ENCODE data around the gene COQ10A. TPM values are rescaled to one million over a fixed set of nuclear protein-coding genes. Genes with fewer than 3 reads are reported as not detected.

Gene COQ10A
- total RNA-seq, 4 donors from 2014 or later = 17.7 to 90.1 (median 54.5) TPM

- no peaks in the 10 kb centered on the region for H3K27me3 ChIP-seq
- intact Hi-C loops (cut with DNase I; ENCODE audit: low total_unique reads) = loop anchor here (1.0 to 2.0 kb wide), 2 partner anchors 32 to 65 kb away; partner anchors contain the start of gene NABP2
- peaks cover 0 to 50% of the 10 kb centered on the region in 2 donors for H3K36me3 ChIP-seq
- H3K9me3 ChIP-seq = no peaks in the 10 kb centered on the region
- H3K4me3 ChIP-seq = peak overlapping the region in 3 of 4 donors; percentile 77 to 98 (median 81)
- peaks cover 33 to 44% of the 10 kb centered on the region in 2 donors for H3K4me1 ChIP-seq
- ATAC-seq = peak; percentile 37 to 50
- in situ Hi-C loops (cut with MboI; ENCODE audit: low sequenced_read_pairs in 4 of 4) = no loop called here
- H3K27ac ChIP-seq = peak overlapping the region; percentile 89 to 97 (median 91)
- TF ChIP-seq CTCF (IDR thresholded peaks at IDR 0.05 in 4 of 5, conservative IDR thresholded peaks at IDR 0.05 in 1 of 5) (no peak), POLR2A (IDR thresholded peaks at IDR 0.05) (no peak)
- DNase-seq = peak in 1 of 2 donors; percentile 86
These were observed 10.3 kb upstream of the COQ10A start for GRCh38 chr12:56256326-56256960.

GRCh38 chr12:56257071-56257470, 9.7 kb upstream of the COQ10A start:
- DNase-seq (peak in 1 of 2 donors; percentile 51), ATAC-seq (peak in 1 of 2 donors; percentile 4)
- in situ Hi-C loops (cut with MboI; ENCODE audit: low sequenced_read_pairs in 4 of 4) = no loop called here
- Histone ChIP-seq H3K4me1 (peaks cover 33 to 48% of the 10 kb centered on the region in 2 donors), H3K27me3 (no peaks in the 10 kb centered on the region), H3K27ac (peak overlapping the region; percentile 89 to 97 (median 91)), H3K36me3 (peaks cover 0 to 43% of the 10 kb centered on the region in 2 donors), H3K4me3 (peak overlapping the region; percentile 71 to 98 (median 79)), H3K9me3 (no peaks in the 10 kb centered on the region)
- intact Hi-C loops (cut with DNase I; ENCODE audit: low total_unique reads) = loop anchor here (2.0 kb wide), 1 partner anchor 32 kb away; the partner anchor contains the start of gene NABP2
- TF ChIP-seq CTCF (IDR thresholded peaks at IDR 0.05 in 4 of 5, conservative IDR thresholded peaks at IDR 0.05 in 1 of 5) = no peak
- no peak for TF ChIP-seq POLR2A (IDR thresholded peaks at IDR 0.05)

GRCh38 chr12:56257491-56258067, 9.2 kb upstream of the COQ10A start:
- H3K27me3 ChIP-seq = no peaks in the 10 kb centered on the region
- H3K27ac ChIP-seq = peak overlapping the region; percentile 89 to 97 (median 91)
- intact Hi-C loops (cut with DNase I; ENCODE audit: low total_unique reads) (loop anchor here (2.0 kb wide), 2 partner anchors 33 to 139 kb away; partner anchors contain the start of genes NABP2 and ZC3H10), in situ Hi-C loops (cut with MboI; ENCODE audit: low sequenced_read_pairs in 4 of 4) (no loop called here)
- TF ChIP-seq POLR2A (IDR thresholded peaks at IDR 0.05) = no peak
- TF ChIP-seq CTCF (IDR thresholded peaks at IDR 0.05 in 4 of 5, conservative IDR thresholded peaks at IDR 0.05 in 1 of 5) = no peak
- peaks cover 33 to 48% of the 10 kb centered on the region in 2 donors for H3K4me1 ChIP-seq
- H3K36me3 ChIP-seq = peaks cover 0 to 38% of the 10 kb centered on the region in 2 donors
- H3K4me3 ChIP-seq = peak overlapping the region; percentile 71 to 98 (median 79)
- ATAC-seq (peak; percentile 18 to 35), DNase-seq (peak in 1 of 2 donors; percentile 61)
- no peaks in the 10 kb centered on the region for H3K9me3 ChIP-seq

GRCh38 chr12:56258068-56258819, 8.5 kb upstream of the COQ10A start, which contains the start of gene ANKRD52:
TSS of gene ANKRD52 (minus strand) at chr12:56258384. CDS start at chr12:56258269, 115 bp downstream.
- peak; percentile 67 to 79 for ATAC-seq
- Histone ChIP-seq H3K27me3 (no peaks in the 10 kb centered on the region), H3K27ac (peak within 1 kb of the TSS; percentile 89 to 97 (median 91)), H3K4me3 (peak within 1 kb of the TSS; percentile 71 to 98 (median 79)), H3K4me1 (peaks cover 33 to 48% of the 10 kb centered on the region in 2 donors), H3K36me3 (peaks cover 0 to 32% of the 10 kb centered on the region in 2 donors), H3K9me3 (no peaks in the 10 kb centered on the region)
- TF ChIP-seq CTCF (IDR thresholded peaks at IDR 0.05 in 4 of 5, conservative IDR thresholded peaks at IDR 0.05 in 1 of 5) (peak; percentile 49 to 97 (median 87)), POLR2A (IDR thresholded peaks at IDR 0.05) (peak; percentile 59 to 75)
- DNase-seq = peak; percentile 40 to 58
- intact Hi-C loops (cut with DNase I; ENCODE audit: low total_unique reads) = loop anchor here (2.0 kb wide), 1 partner anchor 139 kb away; the partner anchor contains the start of gene ZC3H10
- in situ Hi-C loops (cut with MboI; ENCODE audit: low sequenced_read_pairs in 4 of 4) = no loop called here

Data from gastrocnemius medialis (tissue), 4 donors.